PC-3 (cell line): Measurements from ENCODE around the gene ZNF76. TPM values are rescaled to one million over a fixed set of nuclear protein-coding genes. Genes with fewer than 3 reads are reported as not detected.

Experiments used
- ATAC-seq: fragments of 200-7000 bp; cut with Tn5 transposase; 2 replicates; pipeline ENCODE4 v1.9.1; 2020; ENCODE audit warnings: mild to moderate bottlenecking, moderate library complexity
- BruUV-seq: library from RNA; stranded (reverse); fragments of 400-500 nt; replicated peaks from 2 replicates; lab custom pipeline; 2021; lab: Mats Ljungman, UMichigan
- CTCF ChIA-PET: fragments of 300-600 bp; sonication (Branson Sonifier 250); formaldehyde crosslinking; loops from one replicate; lab custom pipeline; 2022; ENCODE audit warnings: antibody characterized with exemption; lab: Charles Lee
- POLR2A ChIA-PET: fragments of 300-600 bp; sonication (Branson Sonifier 250); formaldehyde crosslinking; loops from one replicate; lab custom pipeline; 2022; ENCODE audit warnings: antibody characterized with exemption; ENCODE audit not compliant: unreplicated experiment; lab: Charles Lee
- DNase-seq: peaks from one replicate; pipeline ENCODE4 v3.0.0-alpha.2; 2015
- H2AFZ ChIP-seq: fragments of 300-600 bp; sonication (generic); 2 replicates; pipeline ENCODE4 v1.6.0; 2016; ENCODE audit warnings: antibody characterized with exemption, low read length
- H3F3A ChIP-seq: fragments of 300-600 bp; sonication (generic); one replicate; pipeline ENCODE4 v1.6.0; 2017; ENCODE audit warnings: antibody characterized with exemption, low read length, control low read depth, mild to moderate bottlenecking; ENCODE audit not compliant: unreplicated experiment
- H3K27ac ChIP-seq: fragments of 300-600 bp; sonication (generic); 2 replicates; pipeline ENCODE4 v1.5.1; 2016; ENCODE audit warnings: mild to moderate bottlenecking, low read length
- H3K27me3 ChIP-seq: fragments of 300-600 bp; sonication (generic); 2 replicates; pipeline ENCODE4 v1.6.1; 2016; ENCODE audit warnings: low read length, mixed read lengths
- H3K36me3 ChIP-seq: fragments of 300-600 bp; sonication (generic); 2 replicates; pipeline ENCODE4 v1.6.1; 2016; ENCODE audit warnings: low read depth, mixed run types, low read length, mixed read lengths
- H3K4me1 ChIP-seq: fragments of 300-600 bp; sonication (generic); 2 replicates; pipeline ENCODE4 v1.5.1; 2016; ENCODE audit warnings: low read length; ENCODE audit not compliant: insufficient read depth
- H3K4me2 ChIP-seq: fragments of 300-600 bp; sonication (generic); 2 replicates; pipeline ENCODE4 v1.6.0; 2016; ENCODE audit warnings: low read length
- H3K4me3 ChIP-seq: fragments of 300-600 bp; sonication (generic); 2 replicates; pipeline ENCODE4 v1.5.1; 2016; ENCODE audit warnings: mild to moderate bottlenecking, low read length, mixed read lengths
- H3K79me2 ChIP-seq: fragments of 300-600 bp; sonication (generic); 2 replicates; pipeline ENCODE4 v1.6.1; 2017; ENCODE audit warnings: low read length, mixed read lengths
- H3K9ac ChIP-seq: fragments of 300-600 bp; sonication (generic); 2 replicates; pipeline ENCODE4 v1.6.0; 2016; ENCODE audit warnings: mild to moderate bottlenecking, low read length
- H3K9me2 ChIP-seq: fragments of 300-600 bp; sonication (generic); replicated peaks from 2 replicates; pipeline ENCODE4 v1.6.1; 2016; ENCODE audit warnings: mixed run types, low read length, mixed read lengths
- H3K9me3 ChIP-seq: fragments of 300-600 bp; sonication (generic); 2 replicates; pipeline ENCODE4 v1.6.1; 2016; ENCODE audit warnings: low read length, mixed read lengths
- H4K20me1 ChIP-seq: fragments of 300-600 bp; sonication (generic); 2 replicates; pipeline ENCODE4 v1.6.1; 2016; ENCODE audit warnings: low read length, mixed read lengths
- EZH2 ChIP-seq: fragments of 300-600 bp; sonication (generic); IDR thresholded peaks from one replicate; pipeline ENCODE4 v1.6.1; 2017; ENCODE audit warnings: antibody characterized with exemption, mild to moderate bottlenecking, low read length; ENCODE audit not compliant: unreplicated experiment
- EZH2phosphoT487 ChIP-seq: fragments of 300-600 bp; sonication (generic); IDR thresholded peaks from 2 replicates; pipeline ENCODE4 v1.6.1; 2018; ENCODE audit warnings: mild to moderate bottlenecking, antibody characterized with exemption, low read length, borderline replicate concordance
- intact Hi-C: fragments of 100-400 bp; cut with micrococcal nuclease; formaldehyde crosslinking; loops from 2 replicates; pipeline ENCODE4 v1.9.0; 2023
- total RNA-seq: library from RNA; depleted of rRNA; stranded (reverse); fragments of >200 nt; gene quantifications from 2 replicates; pipeline ENCODE4 v1.2.3, GENCODE V29; 2014
- TF ChIP-seq, protein P1 (sequence below): fragments of 300-600 bp; sonication (generic); conservative IDR thresholded peaks from 2 replicates; pipeline ENCODE4 v1.5.1; 2017; ENCODE audit warnings: antibody characterized with exemption, low read depth, mild to moderate bottlenecking, low read length

The ZNF76 gene
- total RNA-seq, 1 experiment from 2014 or later, result 20.8 TPM

DNA sequence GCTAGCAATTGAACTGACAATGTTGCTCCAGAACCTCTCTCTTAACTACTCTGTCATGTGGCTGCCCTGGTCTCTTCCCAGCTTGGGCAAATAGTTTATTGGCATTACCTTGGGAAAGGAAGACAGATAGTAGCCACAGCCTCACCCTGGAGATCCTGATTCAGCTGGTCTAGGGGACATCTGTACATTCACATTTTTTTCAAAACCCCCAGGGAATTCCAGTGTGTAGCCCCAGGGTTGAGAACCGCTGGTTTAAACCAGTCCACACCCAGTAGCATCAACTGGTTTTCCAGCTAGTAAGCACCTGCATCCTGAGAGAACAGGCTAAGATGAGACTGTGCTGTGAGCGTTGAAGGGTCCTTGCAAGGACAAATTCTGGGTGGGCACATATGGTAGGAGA is 36.1 kb upstream of the ZNF76 start:
- no peaks in the 10 kb centered on the region for H3F3A ChIP-seq
- H3K4me1 ChIP-seq, result no peaks in the 10 kb centered on the region
- no peaks in the 10 kb centered on the region for H3K36me3 ChIP-seq
- no TSS peak for BruUV-seq
- H3K4me2 ChIP-seq, result no peak overlapping the region
- ChIA-PET POLR2A (no interaction called here), CTCF (no interaction called here)
- H3K9me3 ChIP-seq, result no peaks in the 10 kb centered on the region
- H3K9me2 ChIP-seq, result no peaks in the 10 kb centered on the region
- H3K79me2 ChIP-seq, result no peaks in the 10 kb centered on the region
- no peak overlapping the region for H3K27ac ChIP-seq
- H3K9ac ChIP-seq, result no peak overlapping the region
- H3K27me3 ChIP-seq, result no peaks in the 10 kb centered on the region
- intact Hi-C loops, result no loop called here
- no peak overlapping the region for H2AFZ ChIP-seq
- no peak for ATAC-seq
- no peak for DNase-seq
- H4K20me1 ChIP-seq, result no peaks in the 10 kb centered on the region
- TF ChIP-seq, protein P1, sequence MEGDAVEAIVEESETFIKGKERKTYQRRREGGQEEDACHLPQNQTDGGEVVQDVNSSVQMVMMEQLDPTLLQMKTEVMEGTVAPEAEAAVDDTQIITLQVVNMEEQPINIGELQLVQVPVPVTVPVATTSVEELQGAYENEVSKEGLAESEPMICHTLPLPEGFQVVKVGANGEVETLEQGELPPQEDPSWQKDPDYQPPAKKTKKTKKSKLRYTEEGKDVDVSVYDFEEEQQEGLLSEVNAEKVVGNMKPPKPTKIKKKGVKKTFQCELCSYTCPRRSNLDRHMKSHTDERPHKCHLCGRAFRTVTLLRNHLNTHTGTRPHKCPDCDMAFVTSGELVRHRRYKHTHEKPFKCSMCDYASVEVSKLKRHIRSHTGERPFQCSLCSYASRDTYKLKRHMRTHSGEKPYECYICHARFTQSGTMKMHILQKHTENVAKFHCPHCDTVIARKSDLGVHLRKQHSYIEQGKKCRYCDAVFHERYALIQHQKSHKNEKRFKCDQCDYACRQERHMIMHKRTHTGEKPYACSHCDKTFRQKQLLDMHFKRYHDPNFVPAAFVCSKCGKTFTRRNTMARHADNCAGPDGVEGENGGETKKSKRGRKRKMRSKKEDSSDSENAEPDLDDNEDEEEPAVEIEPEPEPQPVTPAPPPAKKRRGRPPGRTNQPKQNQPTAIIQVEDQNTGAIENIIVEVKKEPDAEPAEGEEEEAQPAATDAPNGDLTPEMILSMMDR, result no peak
- TF ChIP-seq EZH2phosphoT487, result no peak
- TF ChIP-seq EZH2, result no peak
- no peak overlapping the region for H3K4me3 ChIP-seq

DNA sequence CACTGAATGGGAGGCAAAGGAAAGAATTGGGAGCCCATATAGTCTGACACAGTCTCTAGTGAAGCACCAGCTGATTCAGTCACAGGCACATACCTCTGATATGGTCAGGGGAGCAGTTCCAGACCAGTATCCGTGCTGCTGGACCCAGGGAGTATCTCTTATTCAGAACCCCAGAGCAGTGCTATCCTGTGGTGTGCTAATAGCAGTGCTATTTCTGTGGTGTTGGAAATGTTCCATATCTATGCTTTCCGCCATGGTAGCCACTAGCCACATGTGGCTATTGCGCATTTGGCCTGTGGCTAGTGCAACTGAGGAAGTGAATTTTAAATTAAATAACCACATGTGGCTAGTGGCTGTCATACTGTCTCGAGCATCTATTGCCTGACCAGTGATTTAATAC is 34.8 kb upstream of the ZNF76 start:
- no peaks in the 10 kb centered on the region for H3K36me3 ChIP-seq
- no peaks in the 10 kb centered on the region for H4K20me1 ChIP-seq
- H3F3A ChIP-seq, result no peaks in the 10 kb centered on the region
- H3K4me2 ChIP-seq, result no peak overlapping the region
- intact Hi-C loops, result no loop called here
- no peaks in the 10 kb centered on the region for H3K4me1 ChIP-seq
- no peak overlapping the region for H3K4me3 ChIP-seq
- H3K79me2 ChIP-seq, result no peaks in the 10 kb centered on the region
- ChIA-PET CTCF (no interaction called here), POLR2A (no interaction called here)
- no peak overlapping the region for H3K9ac ChIP-seq
- ATAC-seq, result no peak
- no peaks in the 10 kb centered on the region for H3K9me2 ChIP-seq
- no peaks in the 10 kb centered on the region for H3K9me3 ChIP-seq
- no peak for DNase-seq
- H3K27me3 ChIP-seq, result no peaks in the 10 kb centered on the region
- TF ChIP-seq, protein P1, result no peak
- TF ChIP-seq EZH2 (no peak), EZH2phosphoT487 (no peak)
- no peak overlapping the region for H2AFZ ChIP-seq
- no peak overlapping the region for H3K27ac ChIP-seq
- no TSS peak for BruUV-seq

DNA sequence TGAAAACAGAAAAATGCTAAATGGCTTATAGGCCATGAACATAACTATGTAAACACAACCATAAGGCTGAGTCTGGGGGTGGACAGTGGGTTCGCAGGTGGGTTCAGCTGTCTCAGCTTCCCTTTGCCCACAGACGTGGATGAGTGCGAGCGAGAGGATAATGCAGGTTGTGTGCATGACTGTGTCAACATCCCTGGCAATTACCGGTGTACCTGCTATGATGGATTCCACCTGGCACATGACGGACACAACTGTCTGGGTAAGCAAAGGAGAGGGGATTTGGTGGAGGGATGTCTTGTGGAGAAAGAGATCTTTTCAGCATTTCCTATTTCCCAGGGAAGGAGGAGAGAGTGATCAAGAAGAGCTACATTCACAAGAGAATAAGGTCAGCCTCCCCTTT is 31.1 kb upstream of the ZNF76 start:
- ATAC-seq (no peak), DNase-seq (no peak)
- Histone ChIP-seq H3K9me3 (no peaks in the 10 kb centered on the region), H4K20me1 (no peaks in the 10 kb centered on the region), H3F3A (no peaks in the 10 kb centered on the region), H3K9me2 (no peaks in the 10 kb centered on the region), H3K4me3 (no peak overlapping the region), H2AFZ (no peak overlapping the region), H3K27ac (no peak overlapping the region), H3K27me3 (no peaks in the 10 kb centered on the region), H3K79me2 (no peaks in the 10 kb centered on the region), H3K9ac (no peak overlapping the region), H3K4me1 (no peaks in the 10 kb centered on the region), H3K4me2 (no peak overlapping the region), H3K36me3 (no peaks in the 10 kb centered on the region)
- intact Hi-C loops, result no loop called here
- BruUV-seq, result no TSS peak
- CTCF ChIA-PET, result no interaction called here
- TF ChIP-seq, protein P1, result no peak
- TF ChIP-seq EZH2 (no peak), EZH2phosphoT487 (no peak)
- POLR2A ChIA-PET, result no interaction called here
